HFF-Myc (cell line): ENCODE measurements around the gene GRIA1.

Source experiments
- DNase-seq: peaks from one replicate; pipeline ENCODE4 v3.0.0-alpha.2; 2011; ENCODE audit warnings: low read depth; ENCODE audit errors: extremely low read depth
- H3K4me3 ChIP-seq: replicated peaks from 2 replicates; pipeline ENCODE4 v1.5.1; 2011; ENCODE audit warnings: low read depth, mild to moderate bottlenecking, control low read depth, low read length
- TF ChIP-seq, protein P1 (sequence below): IDR thresholded peaks from 2 replicates; pipeline ENCODE4 v1.5.1; 2012; ENCODE audit warnings: mild to moderate bottlenecking, low read depth, low read length, control low read depth; ENCODE audit errors: missing control alignments

GRIA1 gene

DNA sequence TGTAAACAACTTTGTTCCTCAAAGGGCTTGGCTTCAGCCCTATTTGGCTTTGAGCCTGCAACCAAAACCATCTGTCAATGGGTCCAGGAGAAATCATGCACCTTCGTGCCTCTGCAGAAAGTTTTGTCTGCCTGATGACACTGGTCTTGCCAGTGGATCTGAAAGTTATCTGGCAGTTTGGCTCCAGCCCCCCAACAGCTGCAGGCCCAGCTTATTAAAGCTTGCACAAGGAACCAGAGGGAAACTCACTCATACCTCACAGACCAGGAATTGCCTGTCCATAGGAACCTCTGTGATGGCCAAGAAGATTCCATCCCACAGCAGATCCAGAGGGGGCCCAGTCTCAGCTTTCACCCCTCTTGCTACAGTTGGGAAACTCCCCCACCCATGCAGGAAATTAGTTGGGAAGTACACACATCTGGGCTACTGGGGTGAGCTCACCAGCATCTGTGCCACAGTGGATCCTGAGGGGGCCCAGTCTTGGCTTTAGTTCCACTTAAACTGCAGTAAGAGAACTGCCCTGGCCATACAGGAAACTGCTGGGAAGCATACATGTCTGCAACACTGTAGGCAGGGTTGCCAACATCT, 265.5 kb downstream of the GRIA1 start:
- peak; percentile 44 for DNase-seq
- TF ChIP-seq, protein P1, sequence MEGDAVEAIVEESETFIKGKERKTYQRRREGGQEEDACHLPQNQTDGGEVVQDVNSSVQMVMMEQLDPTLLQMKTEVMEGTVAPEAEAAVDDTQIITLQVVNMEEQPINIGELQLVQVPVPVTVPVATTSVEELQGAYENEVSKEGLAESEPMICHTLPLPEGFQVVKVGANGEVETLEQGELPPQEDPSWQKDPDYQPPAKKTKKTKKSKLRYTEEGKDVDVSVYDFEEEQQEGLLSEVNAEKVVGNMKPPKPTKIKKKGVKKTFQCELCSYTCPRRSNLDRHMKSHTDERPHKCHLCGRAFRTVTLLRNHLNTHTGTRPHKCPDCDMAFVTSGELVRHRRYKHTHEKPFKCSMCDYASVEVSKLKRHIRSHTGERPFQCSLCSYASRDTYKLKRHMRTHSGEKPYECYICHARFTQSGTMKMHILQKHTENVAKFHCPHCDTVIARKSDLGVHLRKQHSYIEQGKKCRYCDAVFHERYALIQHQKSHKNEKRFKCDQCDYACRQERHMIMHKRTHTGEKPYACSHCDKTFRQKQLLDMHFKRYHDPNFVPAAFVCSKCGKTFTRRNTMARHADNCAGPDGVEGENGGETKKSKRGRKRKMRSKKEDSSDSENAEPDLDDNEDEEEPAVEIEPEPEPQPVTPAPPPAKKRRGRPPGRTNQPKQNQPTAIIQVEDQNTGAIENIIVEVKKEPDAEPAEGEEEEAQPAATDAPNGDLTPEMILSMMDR = no peak
- no peak overlapping the region for H3K4me3 ChIP-seq

DNA sequence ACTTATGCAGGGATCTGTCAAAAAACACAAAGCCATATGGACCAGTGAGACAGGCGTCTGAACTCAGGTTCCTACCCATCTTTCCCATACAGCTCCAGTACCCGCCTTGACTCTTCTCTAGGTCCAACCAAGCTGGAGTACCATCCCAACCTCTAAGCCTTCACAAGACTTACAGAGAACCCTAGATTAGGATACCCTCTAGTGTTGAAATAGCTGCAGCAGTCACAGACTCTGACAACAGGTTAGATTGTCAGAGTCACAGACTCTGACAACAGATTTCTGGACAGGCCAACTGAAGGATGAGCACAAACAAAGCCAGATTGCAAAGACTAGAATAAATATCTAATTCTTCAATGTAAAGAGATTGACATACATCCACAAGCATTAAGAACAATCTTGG, 266.1 kb downstream of the GRIA1 start:
- no peak overlapping the region for H3K4me3 ChIP-seq
- no peak for DNase-seq
- TF ChIP-seq, protein P1 = peak; percentile 35

DNA sequence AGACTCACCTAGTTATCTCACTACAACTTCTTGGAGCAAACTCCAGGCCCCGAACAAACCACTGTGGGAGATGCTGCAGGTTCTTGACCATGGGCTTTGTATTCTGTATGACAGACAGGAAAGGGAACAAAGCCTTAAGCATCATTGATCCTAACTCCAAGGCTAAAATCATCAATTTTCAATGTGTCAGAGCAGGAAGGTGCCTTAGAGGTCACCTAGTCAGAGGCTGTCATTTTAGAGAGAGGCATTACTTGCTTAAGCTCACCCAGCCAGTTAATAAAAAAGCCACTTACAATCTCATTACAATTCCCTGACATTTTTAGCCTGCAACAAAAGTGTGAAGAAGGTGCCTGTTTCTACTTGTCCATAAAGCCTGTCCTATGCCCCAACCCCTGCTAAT, 275.5 kb downstream of the GRIA1 start:
- TF ChIP-seq, protein P1 = no peak
- no peak overlapping the region for H3K4me3 ChIP-seq
- DNase-seq = no peak

DNA sequence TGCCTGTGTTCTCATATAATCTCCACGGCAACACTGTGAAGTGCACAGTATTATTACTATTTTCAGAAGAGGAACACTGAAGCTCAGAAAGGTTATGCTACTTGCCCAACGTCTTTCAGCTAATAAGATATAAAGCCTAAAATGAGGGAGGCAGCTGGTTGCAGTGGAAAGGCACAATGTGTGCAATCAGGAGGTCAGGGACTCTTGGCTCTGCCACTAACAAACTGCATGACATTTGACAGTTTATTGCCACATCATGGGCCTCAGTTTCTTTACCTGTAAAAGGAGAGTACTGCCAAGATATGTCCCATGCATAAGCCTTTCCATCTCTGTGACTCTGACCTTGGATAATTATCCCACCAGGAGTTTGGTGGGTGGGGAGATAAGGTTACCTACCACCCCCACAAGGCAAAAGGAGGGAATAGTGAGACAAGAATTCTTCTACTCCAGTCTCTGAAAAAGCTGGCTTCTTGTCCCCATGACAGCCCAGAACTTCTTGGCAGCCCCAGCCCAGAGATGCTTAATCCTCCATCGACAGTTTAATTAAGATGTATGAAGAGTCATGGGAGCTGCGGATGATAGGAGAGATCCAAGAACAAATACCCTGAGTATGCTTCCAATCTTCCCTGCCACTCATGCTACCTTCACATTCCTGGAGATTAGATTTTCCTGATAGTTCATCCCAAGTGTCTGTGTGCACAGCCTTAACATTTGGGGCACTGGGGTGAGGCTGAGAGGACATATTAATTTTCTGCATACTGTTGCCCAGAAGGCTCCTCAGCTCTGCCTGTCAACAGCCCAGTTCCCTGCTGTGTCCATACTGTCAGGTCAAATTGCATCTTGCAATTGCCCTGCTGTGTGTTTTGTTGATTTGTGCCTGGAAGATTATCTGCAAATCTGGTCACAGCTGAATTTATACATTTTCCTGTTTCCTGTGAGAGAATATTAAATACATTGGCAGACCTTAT, 277.0 kb downstream of the GRIA1 start:
- TF ChIP-seq, protein P1 = no peak
- DNase-seq = no peak
- H3K4me3 ChIP-seq = no peak overlapping the region

DNA sequence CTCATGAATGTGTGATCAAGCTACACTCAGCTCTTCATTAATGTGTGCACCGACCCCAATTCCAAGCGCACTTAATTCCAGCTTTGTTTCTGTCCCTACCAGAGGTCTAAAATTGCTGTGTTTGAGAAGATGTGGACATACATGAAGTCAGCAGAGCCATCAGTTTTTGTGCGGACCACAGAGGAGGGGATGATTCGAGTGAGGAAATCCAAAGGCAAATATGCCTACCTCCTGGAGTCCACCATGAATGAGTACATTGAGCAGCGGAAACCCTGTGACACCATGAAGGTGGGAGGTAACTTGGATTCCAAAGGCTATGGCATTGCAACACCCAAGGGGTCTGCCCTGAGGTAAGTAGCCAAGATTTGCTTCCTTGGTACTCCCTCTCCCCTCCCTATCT, 279.6 kb downstream of the GRIA1 start:
- TF ChIP-seq, protein P1 = no peak
- no peak overlapping the region for H3K4me3 ChIP-seq
- DNase-seq = no peak

DNA sequence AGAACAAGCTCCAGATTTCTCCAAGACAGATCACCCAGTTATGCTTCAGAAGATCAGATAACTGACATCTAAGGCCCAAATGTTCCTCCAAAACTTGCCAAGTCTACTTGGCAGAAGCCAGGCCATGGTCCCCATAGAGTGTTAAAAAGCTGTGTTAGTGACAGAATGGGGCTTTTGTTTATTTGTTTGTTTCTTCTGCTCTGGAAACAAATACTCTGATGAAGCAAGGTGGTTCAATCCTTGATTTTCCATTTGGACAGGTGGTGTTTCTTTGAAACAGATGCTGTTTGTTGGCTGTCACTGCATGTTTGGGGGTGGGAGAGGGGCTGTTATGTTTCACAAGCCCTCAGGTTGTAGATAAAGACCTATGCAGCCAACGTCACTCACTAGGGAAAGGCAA, 284.2 kb downstream of the GRIA1 start:
- TF ChIP-seq, protein P1 = no peak
- no peak overlapping the region for H3K4me3 ChIP-seq
- no peak for DNase-seq
